Fibroblast of lung (primary cell): ENCODE measurements around the gene ROBO1.

ENCODE experiments used
- EZH2 ChIP-seq: IDR thresholded peaks from 2 replicates; pipeline ENCODE4 v1.5.1; 2012; ENCODE audit warnings: low read length, control low read depth, mild to moderate bottlenecking; ENCODE audit errors: missing control alignments
- TF ChIP-seq, protein P1 (sequence below), 2 donors: IDR thresholded peaks in 1 of 2; conservative IDR thresholded peaks in 1 of 2; 1 replicate in 1 of 2; 2 replicates in 1 of 2; pipeline ENCODE4 v1.5.1; 2011 to 2012; ENCODE audit warnings: low read length in 2 of 2, control low read depth in 1 of 2, inconsistent platforms in 1 of 2, low read depth in 1 of 2, mild to moderate bottlenecking in 1 of 2

- TF ChIP-seq, protein P1, sequence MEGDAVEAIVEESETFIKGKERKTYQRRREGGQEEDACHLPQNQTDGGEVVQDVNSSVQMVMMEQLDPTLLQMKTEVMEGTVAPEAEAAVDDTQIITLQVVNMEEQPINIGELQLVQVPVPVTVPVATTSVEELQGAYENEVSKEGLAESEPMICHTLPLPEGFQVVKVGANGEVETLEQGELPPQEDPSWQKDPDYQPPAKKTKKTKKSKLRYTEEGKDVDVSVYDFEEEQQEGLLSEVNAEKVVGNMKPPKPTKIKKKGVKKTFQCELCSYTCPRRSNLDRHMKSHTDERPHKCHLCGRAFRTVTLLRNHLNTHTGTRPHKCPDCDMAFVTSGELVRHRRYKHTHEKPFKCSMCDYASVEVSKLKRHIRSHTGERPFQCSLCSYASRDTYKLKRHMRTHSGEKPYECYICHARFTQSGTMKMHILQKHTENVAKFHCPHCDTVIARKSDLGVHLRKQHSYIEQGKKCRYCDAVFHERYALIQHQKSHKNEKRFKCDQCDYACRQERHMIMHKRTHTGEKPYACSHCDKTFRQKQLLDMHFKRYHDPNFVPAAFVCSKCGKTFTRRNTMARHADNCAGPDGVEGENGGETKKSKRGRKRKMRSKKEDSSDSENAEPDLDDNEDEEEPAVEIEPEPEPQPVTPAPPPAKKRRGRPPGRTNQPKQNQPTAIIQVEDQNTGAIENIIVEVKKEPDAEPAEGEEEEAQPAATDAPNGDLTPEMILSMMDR (conservative IDR thresholded peaks at IDR 0.05 in 1 of 2, IDR thresholded peaks at IDR 0.05 in 1 of 2; ENCODE audit: low read depth in 1 of 2, low read length in 2 of 2): no peak
- no peak for TF ChIP-seq EZH2
These were observed 843.1 kb downstream of the ROBO1 start for GRCh38 chr3:78924711-78925110.
